GM10266 (cell line): Measurements from ENCODE around the gene RFTN1.
A peak's percentile ranks its signal among the peaks of the same experiment; 100 is the strongest.

Source experiments
- DNase-seq: peaks from one replicate; pipeline ENCODE4 v3.0.0; 2012; ENCODE audit errors: extremely low spot score
- CTCF ChIP-seq: IDR thresholded peaks from 2 replicates; pipeline ENCODE4 v1.5.1; 2012; ENCODE audit warnings: mild to moderate bottlenecking, low read depth; ENCODE audit not compliant: control insufficient read depth, insufficient read depth; ENCODE audit errors: missing control alignments

RFTN1 gene

DNA sequence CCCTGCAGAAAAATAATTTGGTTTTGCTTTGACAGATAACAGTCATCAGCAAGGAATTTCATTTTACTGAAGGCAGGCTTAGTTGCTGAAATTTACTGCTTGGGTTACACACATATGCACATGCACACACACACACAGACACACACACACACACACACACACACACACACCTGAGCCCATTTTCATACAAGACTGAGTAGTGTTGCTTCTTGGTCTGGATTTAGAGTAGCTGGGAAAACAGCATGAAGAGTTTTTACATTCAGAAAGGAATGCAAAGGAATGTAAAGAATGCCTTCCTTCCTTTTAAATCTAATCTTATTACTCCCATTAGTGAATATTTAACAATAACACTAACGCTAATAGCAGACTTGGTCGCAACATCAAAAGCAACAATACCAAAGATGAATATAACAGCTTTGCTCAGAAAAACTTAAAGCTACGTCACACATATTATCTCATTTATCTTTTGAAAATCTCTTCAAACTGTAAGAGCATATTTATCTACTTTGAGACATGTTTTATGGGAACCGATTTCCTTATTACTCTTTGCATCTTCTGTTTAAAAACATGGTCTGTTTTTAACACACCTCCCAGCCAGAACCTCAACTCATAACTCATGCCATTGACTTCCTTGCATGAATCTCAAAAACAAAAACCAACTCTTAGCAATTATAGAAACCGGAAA is 32.5 kb downstream of the RFTN1 start:
- DNase-seq: no peak

DNA sequence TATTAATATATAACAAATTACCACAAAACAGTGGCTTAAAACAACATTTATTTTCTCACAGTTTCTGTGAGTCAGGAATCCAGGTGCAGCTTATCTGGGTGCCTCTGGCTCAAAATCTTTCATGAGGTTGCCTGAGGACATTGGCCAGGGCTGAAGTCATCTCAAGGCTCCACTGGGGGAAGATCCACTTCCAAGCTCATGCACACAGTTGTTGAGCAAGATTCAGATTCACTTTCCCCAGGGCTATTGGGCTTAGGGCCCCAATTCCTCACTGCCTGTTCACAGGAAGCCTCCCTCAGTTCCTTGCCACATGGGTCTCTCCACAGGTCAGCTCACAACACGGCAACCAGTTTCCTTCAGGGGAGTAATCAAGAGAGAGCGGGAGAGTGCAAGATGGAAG is 35.0 kb downstream of the RFTN1 start:
- DNase-seq: no peak
- no peak for TF ChIP-seq CTCF

More for the DNA sequence above, 32.5 kb downstream of the RFTN1 start:
- no peak for TF ChIP-seq CTCF

DNA sequence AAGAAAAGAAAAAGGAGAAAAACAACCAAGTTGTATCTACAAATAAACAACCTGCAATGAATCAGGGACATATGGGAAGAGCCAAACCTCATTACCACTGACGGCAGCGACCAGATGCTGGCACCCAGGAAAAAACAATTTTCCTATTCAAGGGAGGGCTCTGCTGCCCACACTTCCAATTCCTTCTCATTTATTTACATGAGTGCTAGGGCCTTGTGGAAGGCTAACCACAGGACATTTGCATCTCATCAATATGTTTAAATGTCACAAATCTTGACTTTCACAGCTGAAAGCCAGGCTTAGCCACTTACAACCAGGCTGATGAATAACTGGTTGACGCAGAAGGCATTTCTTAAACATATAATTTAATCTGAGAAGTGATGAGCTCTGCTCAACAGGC is 36.0 kb downstream of the RFTN1 start:
- no peak for TF ChIP-seq CTCF
- DNase-seq: no peak

- no peak for DNase-seq
- no peak for TF ChIP-seq CTCF
These were observed 36.4 kb downstream of the RFTN1 start for GRCh38 chr3:16477056-16477455.

DNA sequence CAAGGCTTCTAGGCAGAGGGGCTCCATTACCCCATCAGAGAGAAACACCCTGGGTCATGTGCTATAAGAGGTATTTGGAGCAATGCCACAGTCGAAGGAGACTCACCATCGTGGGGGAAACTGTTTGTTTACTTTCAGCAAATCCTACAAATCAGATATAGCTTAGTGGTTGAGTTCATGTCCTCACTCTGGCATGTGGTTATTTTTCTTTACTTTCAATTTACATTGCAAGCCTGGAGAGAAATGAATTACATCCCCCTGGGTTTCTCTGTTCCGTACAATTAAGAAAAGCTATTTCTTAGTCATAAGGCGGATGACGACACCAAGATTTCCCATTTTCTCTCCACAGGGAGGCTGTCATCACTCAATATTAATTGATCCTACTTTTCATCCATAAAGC is 36.9 kb downstream of the RFTN1 start:
- no peak for TF ChIP-seq CTCF
- peak; percentile 22 for DNase-seq

DNA sequence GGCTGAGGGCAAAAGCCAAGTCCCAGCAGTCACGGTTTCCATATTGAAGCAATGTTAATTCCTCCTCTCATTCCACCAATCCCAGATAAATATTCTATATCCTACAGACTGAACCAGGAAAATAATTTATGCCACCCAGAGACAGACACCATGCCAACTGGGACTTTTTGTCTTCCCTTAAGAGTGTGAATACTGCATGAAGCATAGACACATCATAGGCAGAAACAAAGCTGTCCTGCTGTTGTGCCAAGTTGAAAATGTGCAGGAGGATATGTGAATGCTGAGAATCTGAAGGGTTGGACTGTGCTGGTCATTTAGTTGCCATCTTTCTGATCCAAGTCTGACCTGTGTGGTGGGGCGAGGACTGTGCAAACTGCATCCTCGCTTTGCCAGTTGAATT is 37.7 kb downstream of the RFTN1 start:
- no peak for DNase-seq
- TF ChIP-seq CTCF: no peak

DNA sequence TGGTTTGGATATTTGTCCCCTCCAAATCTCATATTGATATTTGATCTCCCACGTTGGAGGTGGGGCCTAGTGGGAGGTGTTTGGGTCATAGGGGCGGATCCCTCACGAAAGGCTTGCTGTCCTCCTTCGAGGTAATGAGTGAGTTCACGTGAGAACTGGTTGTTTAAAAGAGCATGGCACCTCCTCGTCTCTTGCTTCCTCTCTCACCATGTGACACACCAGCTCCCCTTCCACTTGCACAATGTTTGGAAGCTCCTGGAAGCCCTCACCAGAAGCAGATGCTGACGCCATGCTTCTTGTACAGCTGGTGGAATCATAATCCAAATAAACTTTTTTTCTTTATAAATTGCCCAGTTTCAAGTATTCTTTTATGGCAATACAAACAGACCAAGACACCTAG is 38.6 kb downstream of the RFTN1 start:
- no peak for DNase-seq
- TF ChIP-seq CTCF: no peak
